GM10847 (cell line): ENCODE data around the gene SELENOV.

Source experiments
- POLR2A ChIP-seq: IDR thresholded peaks from 2 replicates; pipeline ENCODE4 v1.6.1; 2011; ENCODE audit not compliant: insufficient read length; ENCODE audit errors: extremely low read depth

The SELENOV gene

GRCh38 chr19:39507715-39508364, 7.1 kb upstream of the SELENOV start:
- TF ChIP-seq POLR2A = no peak

- no peak for TF ChIP-seq POLR2A
Observed at GRCh38 chr19:39508629-39509028, 6.3 kb upstream of the SELENOV start.

- no peak for TF ChIP-seq POLR2A
Observed at GRCh38 chr19:39509233-39509632, 5.7 kb upstream of the SELENOV start.

- no peak for TF ChIP-seq POLR2A
Observed at GRCh38 chr19:39512988-39513387, 2.0 kb upstream of the SELENOV start.

GRCh38 chr19:39515551-39516191, 732 bp downstream of the SELENOV start:
- no peak for TF ChIP-seq POLR2A

GRCh38 chr19:39516270-39516669, 1.3 kb downstream of the SELENOV start:
- TF ChIP-seq POLR2A = no peak

GRCh38 chr19:39517432-39517831, 2.5 kb downstream of the SELENOV start:
- no peak for TF ChIP-seq POLR2A

- no peak for TF ChIP-seq POLR2A
Observed at GRCh38 chr19:39518458-39518857, 3.5 kb downstream of the SELENOV start.

- TF ChIP-seq POLR2A = no peak
Observed at GRCh38 chr19:39518975-39519374, 4.0 kb downstream of the SELENOV start.

- no peak for TF ChIP-seq POLR2A
Observed at GRCh38 chr19:39520541-39521484, 5.9 kb downstream of the SELENOV start.

GRCh38 chr19:39524495-39524894, 9.6 kb downstream of the SELENOV start:
- no peak for TF ChIP-seq POLR2A

- no peak for TF ChIP-seq POLR2A
Observed at GRCh38 chr19:39525205-39525604, 10.3 kb downstream of the SELENOV start.

- no peak for TF ChIP-seq POLR2A
Observed at GRCh38 chr19:39531834-39532232, 16.9 kb downstream of the SELENOV start.

GRCh38 chr19:39532233-39533002, 17.5 kb downstream of the SELENOV start, which contains the start of gene EID2B:
Gene EID2B, minus strand, starts transcription at chr19:39532852. Its CDS starts 50 bp downstream, at chr19:39532802.
- TF ChIP-seq POLR2A = peak; percentile 60

- no peak for TF ChIP-seq POLR2A
Observed at GRCh38 chr19:39533003-39533512, 18.1 kb downstream of the SELENOV start.
